Adrenal gland (tissue), 5 donors: ENCODE measurements around the gene B4GALT4.

ENCODE experiments used
- POLR2A ChIP-seq, 2 donors: fragments of 450-650 bp; IDR thresholded peaks; one replicate each; pipeline ENCODE4 v1.6.1; 2017; ENCODE audit warnings: antibody characterized with exemption in 2 of 2, mild to moderate bottlenecking in 2 of 2, moderate library complexity in 1 of 2
- TF ChIP-seq, protein P1 (sequence below), 6 experiments: fragments of 450-650 bp in 4 of 6; fragments of 200-600 bp in 2 of 6; sonication (generic) in 1 of 6; IDR thresholded peaks; 1 replicate in 5 of 6; 2 replicates in 1 of 6; pipeline versions ENCODE4 v1.5.1 to v1.8.0; 2016 to 2021; ENCODE audit warnings: antibody characterized with exemption in 6 of 6, mild to moderate bottlenecking in 2 of 6, moderate library complexity in 1 of 6
- donor health status: DM: no; HTN: no; CAD: no.

- TF ChIP-seq, protein P1, sequence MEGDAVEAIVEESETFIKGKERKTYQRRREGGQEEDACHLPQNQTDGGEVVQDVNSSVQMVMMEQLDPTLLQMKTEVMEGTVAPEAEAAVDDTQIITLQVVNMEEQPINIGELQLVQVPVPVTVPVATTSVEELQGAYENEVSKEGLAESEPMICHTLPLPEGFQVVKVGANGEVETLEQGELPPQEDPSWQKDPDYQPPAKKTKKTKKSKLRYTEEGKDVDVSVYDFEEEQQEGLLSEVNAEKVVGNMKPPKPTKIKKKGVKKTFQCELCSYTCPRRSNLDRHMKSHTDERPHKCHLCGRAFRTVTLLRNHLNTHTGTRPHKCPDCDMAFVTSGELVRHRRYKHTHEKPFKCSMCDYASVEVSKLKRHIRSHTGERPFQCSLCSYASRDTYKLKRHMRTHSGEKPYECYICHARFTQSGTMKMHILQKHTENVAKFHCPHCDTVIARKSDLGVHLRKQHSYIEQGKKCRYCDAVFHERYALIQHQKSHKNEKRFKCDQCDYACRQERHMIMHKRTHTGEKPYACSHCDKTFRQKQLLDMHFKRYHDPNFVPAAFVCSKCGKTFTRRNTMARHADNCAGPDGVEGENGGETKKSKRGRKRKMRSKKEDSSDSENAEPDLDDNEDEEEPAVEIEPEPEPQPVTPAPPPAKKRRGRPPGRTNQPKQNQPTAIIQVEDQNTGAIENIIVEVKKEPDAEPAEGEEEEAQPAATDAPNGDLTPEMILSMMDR (IDR thresholded peaks at IDR 0.05): no peak
- no peak for TF ChIP-seq POLR2A (IDR thresholded peaks at IDR 0.05)
Measured at GRCh38 chr3:119276680-119277079, 36.0 kb upstream of the B4GALT4 start.
